Endothelial cell of umbilical vein (primary cell): ENCODE results near the gene CORO2B.

Source experiments
- CTCF ChIP-seq, 2 donors: IDR thresholded peaks; 1 replicate in 1 of 2; 2 replicates in 1 of 2; pipeline ENCODE4 v1.5.1; 2011; ENCODE audit warnings: low read length in 2 of 2, mild to moderate bottlenecking in 2 of 2, moderate library complexity in 2 of 2, control low read depth in 1 of 2, inconsistent platforms in 1 of 2, low read depth in 1 of 2; ENCODE audit not compliant: insufficient read depth in 1 of 2; ENCODE audit errors: extremely low read depth in 1 of 2
- EZH2 ChIP-seq: IDR thresholded peaks from 2 replicates; pipeline ENCODE4 v1.6.1; 2012; ENCODE audit warnings: borderline replicate concordance, low read depth, mild to moderate bottlenecking, moderate library complexity, low read length, inconsistent platforms; ENCODE audit not compliant: severe bottlenecking
- FOS ChIP-seq: IDR thresholded peaks from 2 replicates; pipeline ENCODE4 v1.6.1; 2011; ENCODE audit warnings: mild to moderate bottlenecking, low read length, moderate library complexity, borderline replicate concordance; ENCODE audit not compliant: insufficient read depth
- MAX ChIP-seq: IDR thresholded peaks from 2 replicates; pipeline ENCODE4 v1.6.1; 2011; ENCODE audit not compliant: insufficient read depth, insufficient read length
- MYC ChIP-seq: IDR thresholded peaks from one replicate; pipeline ENCODE4 v1.6.1; 2011; ENCODE audit warnings: mild to moderate bottlenecking, low read depth, low read length
- POLR2A ChIP-seq: IDR thresholded peaks from 2 replicates; pipeline ENCODE4 v1.6.1; 2012; ENCODE audit warnings: low read depth, mild to moderate bottlenecking, control low read depth, low read length

DNA sequence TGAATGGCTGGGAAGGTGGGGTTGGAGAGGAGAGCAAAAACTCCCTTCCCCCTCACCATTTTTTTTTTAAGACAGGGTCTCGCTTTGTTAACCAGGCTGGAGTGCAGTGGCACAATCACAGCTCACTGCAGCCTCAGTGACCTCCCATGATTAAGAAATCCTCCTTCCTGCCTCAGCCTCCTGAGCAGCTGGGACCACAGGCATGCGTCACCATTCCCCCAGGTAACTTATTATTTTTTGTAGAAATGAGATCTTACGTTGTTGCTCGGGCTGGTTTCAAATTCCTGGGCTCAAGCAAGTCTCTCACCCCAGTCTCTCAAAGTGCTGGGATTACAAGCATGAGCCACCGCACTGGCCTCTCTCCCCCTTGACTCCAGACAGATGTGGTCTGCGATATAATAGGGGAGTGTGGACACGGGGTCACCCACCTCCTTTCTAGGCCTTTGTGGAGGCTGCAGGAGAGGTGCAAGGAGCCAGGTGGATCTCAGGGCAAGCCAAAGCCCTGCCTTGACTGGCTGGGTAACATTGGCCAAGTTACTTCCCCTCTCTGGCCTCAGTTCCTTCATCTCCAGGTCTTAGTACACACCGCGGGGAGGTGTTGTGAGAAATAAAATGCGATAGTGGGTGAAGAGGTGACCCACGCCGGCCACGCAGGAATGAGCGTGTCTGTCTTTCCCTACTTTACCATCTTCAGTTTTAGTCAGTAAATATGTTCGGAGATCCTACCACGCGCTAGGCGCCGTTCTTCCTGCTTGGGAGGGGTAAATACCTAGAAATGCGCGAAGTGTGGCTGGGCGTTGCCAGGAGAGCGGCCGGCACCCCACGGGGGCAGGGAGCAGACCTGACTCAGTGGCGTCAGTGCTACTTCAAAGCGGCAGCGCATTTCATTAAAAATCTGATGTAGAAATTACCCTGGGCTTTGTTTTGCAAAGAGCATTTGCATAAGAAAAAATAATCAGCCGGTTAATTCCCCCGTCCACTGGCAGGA is 20.2 kb upstream of the CORO2B start:
- no peak for TF ChIP-seq MAX
- no peak for TF ChIP-seq CTCF (IDR thresholded peaks at IDR 0.05; ENCODE audit: extremely low read depth in 1 of 2, insufficient read depth in 1 of 2, low read depth in 1 of 2, low read length in 2 of 2)
- TF ChIP-seq MYC = no peak
- no peak for TF ChIP-seq FOS
- no peak for TF ChIP-seq EZH2
- TF ChIP-seq POLR2A = no peak
